ENCODE data around the gene LGALS12.

- TF ChIP-seq EED (IDR thresholded peaks at IDR 0.05; ENCODE audit: low read depth) = no peak
- TF ChIP-seq BCLAF1 (IDR thresholded peaks at IDR 0.05) = no peak
- no peak for TF ChIP-seq CREB1 (IDR thresholded peaks at IDR 0.05; ENCODE audit: low read depth)
- no peak for TF ChIP-seq YY1 (IDR thresholded peaks at IDR 0.05; ENCODE audit: low read depth, low read length)
- TF ChIP-seq CTCF (IDR thresholded peaks at IDR 0.05 in 2 of 3, conservative IDR thresholded peaks at IDR 0.05 in 1 of 3; ENCODE audit: control insufficient read depth in 2 of 3, extremely low read depth in 1 of 3, insufficient read depth in 1 of 3, low read depth in 3 of 3, low read length in 3 of 3) = no peak
- no peak for TF ChIP-seq POLR2AphosphoS5 (IDR thresholded peaks at IDR 0.05; ENCODE audit: low read length)
- TF ChIP-seq KAT2A (conservative IDR thresholded peaks at IDR 0.05; ENCODE audit: control insufficient read depth, low read depth, low read length) = no peak
- TF ChIP-seq EP300 (IDR thresholded peaks at IDR 0.05; ENCODE audit: borderline replicate concordance in 1 of 2, control insufficient read depth in 1 of 2, low read depth in 2 of 2, low read length in 2 of 2) = no peak
- no peak for TF ChIP-seq CBX3 (IDR thresholded peaks at IDR 0.05; ENCODE audit: borderline replicate concordance, low read depth)
Measured at GRCh38 chr11:63517156-63517555, 11.3 kb downstream of the LGALS12 start.

Data from GM12878 (cell line).